ENCODE results near the gene KDM4B.

DNA sequence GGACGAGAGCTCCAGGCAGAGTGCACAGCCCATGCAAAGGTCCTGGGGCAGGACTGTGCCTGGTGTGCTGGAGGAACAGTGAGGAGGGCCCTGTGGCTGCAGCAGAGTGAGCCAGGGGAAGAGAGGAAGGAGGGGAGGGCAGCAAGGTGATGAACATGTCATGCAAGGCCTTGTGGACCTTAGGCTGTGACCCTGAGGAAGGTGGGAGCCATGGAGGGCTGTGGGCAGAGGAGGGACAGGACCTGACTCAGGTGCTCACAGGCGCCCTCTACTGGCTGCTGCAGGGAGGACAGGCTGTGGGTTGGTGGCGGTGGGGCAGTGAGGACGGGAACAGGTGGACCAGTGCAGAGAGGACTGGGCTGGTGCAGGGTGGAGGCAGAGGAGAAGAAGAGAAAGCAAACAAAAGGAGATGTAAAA, 201.4 kb downstream of the KDM4B start:
- TF ChIP-seq POLR2AphosphoS5 (IDR thresholded peaks at IDR 0.05) (no peak), CTCF (IDR thresholded peaks at IDR 0.05) (peak; percentile 35 to 47 (median 43)), POLR2A (IDR thresholded peaks at IDR 0.05) (no peak), EP300 (IDR thresholded peaks at IDR 0.05; ENCODE audit: low read depth) (no peak)

All from transverse colon (tissue), 4 donors.